B cell (primary cell): ENCODE measurements around the gene PRKAR2A. TPM values are rescaled to one million over a fixed set of nuclear protein-coding genes. Genes with fewer than 3 reads are reported as not detected.

ENCODE experiments used
- ATAC-seq: fragments of 200-7000 bp; cut with Tn5 transposase; one replicate; pipeline ENCODE4 v1.10.0; 2021; ENCODE audit warnings: low read depth, mild to moderate bottlenecking, moderate number of reproducible peaks, moderate library complexity
- CTCF ChIA-PET: fragments of 350-600 bp; sonication (Branson Sonifier 250); formaldehyde crosslinking; loops from one replicate; lab custom pipeline; 2021; ENCODE audit warnings: antibody characterized with exemption, inconsistent platforms; lab: Charles Lee
- POLR2A ChIA-PET: fragments of 350-600 bp; sonication (Branson Sonifier 250); formaldehyde crosslinking; loops from one replicate; lab custom pipeline; 2021; ENCODE audit warnings: antibody characterized with exemption; lab: Charles Lee
- DNase-seq: peaks from one replicate; pipeline ENCODE4 v3.0.0; 2013
- H2AFZ ChIP-seq: 2 replicates; pipeline ENCODE4 v1.6.1; 2012; ENCODE audit warnings: mild to moderate bottlenecking, low read depth, low read length; ENCODE audit not compliant: insufficient read depth, poor library complexity, severe bottlenecking
- H3K27ac ChIP-seq, 2 donors: 1 replicate in 1 of 2; 2 replicates in 1 of 2; pipeline ENCODE4 v1.5.1; 2012 to 2013; ENCODE audit warnings: low read length in 2 of 2, mild to moderate bottlenecking in 2 of 2, moderate library complexity in 1 of 2
- H3K27me3 ChIP-seq, 4 experiments: fragments of 200-600 bp in 1 of 4; sonication (generic) in 1 of 4; replicated peaks in 1 of 4; 1 replicate in 2 of 4; 2 replicates in 2 of 4; pipeline versions ENCODE4 v1.6.1 to v1.7.0; 2013 to 2016; ENCODE audit warnings: low read length in 3 of 4, mild to moderate bottlenecking in 2 of 4, mixed read lengths in 1 of 4, moderate library complexity in 1 of 4; ENCODE audit not compliant: insufficient read depth in 4 of 4, control insufficient read depth in 3 of 4; ENCODE audit errors: control extremely low read depth in 1 of 4
- H3K36me3 ChIP-seq, 2 experiments: replicated peaks in 1 of 2; 1 replicate in 1 of 2; 2 replicates in 1 of 2; pipeline versions ENCODE4 v1.6.1 to v1.7.1; 2013; ENCODE audit warnings: low read length in 1 of 2; ENCODE audit not compliant: insufficient read depth in 2 of 2, control insufficient read depth in 1 of 2; ENCODE audit errors: control extremely low read depth in 1 of 2, extremely low read depth in 1 of 2
- H3K4me1 ChIP-seq, 2 donors: fragments of 200-600 bp in 1 of 2; sonication (generic) in 1 of 2; 1 replicate in 1 of 2; 2 replicates in 1 of 2; pipeline versions ENCODE4 v1.5.1 to v1.6.1; 2013 to 2017; ENCODE audit warnings: low read length in 2 of 2; ENCODE audit not compliant: control insufficient read depth in 2 of 2, insufficient read depth in 2 of 2
- H3K4me2 ChIP-seq: replicated peaks from 2 replicates; pipeline ENCODE3; 2012; ENCODE audit warnings: mild to moderate bottlenecking, low read depth, low read length; ENCODE audit not compliant: poor library complexity, severe bottlenecking
- H3K4me3 ChIP-seq, 5 experiments: fragments of 200-600 bp in 1 of 5; sonication (generic) in 1 of 5; 1 replicate in 3 of 5; 2 replicates in 2 of 5; pipeline versions ENCODE4 v1.5.1 to v1.7.0; 2011 to 2016; ENCODE audit warnings: low read length in 4 of 5, mild to moderate bottlenecking in 4 of 5, low read depth in 2 of 5, control low read depth in 1 of 5, moderate library complexity in 1 of 5; ENCODE audit not compliant: insufficient read depth in 1 of 5; ENCODE audit errors: control extremely low read depth in 1 of 5, extremely low read depth in 1 of 5
- H3K79me2 ChIP-seq: fragments of 200-600 bp; sonication (generic); one replicate; pipeline ENCODE4 v1.6.0; 2016; ENCODE audit warnings: low read length; ENCODE audit not compliant: control insufficient read depth, insufficient read depth
- H3K9ac ChIP-seq: fragments of 200-600 bp; sonication (generic); 2 replicates; pipeline ENCODE4 v1.6.1; 2017; ENCODE audit warnings: mild to moderate bottlenecking, low read length, moderate library complexity
- H3K9me3 ChIP-seq, 3 donors: one replicate each; pipeline versions ENCODE4 v1.6.1 to v1.7.1; 2013; ENCODE audit warnings: low read length in 2 of 3; ENCODE audit not compliant: control insufficient read depth in 2 of 3, insufficient read depth in 1 of 3; ENCODE audit errors: control extremely low read depth in 1 of 3
- H4K20me1 ChIP-seq: 2 replicates; pipeline ENCODE4 v1.6.0; 2012; ENCODE audit warnings: mild to moderate bottlenecking, low read length; ENCODE audit not compliant: insufficient read depth, control insufficient read depth, poor library complexity, severe bottlenecking
- H3K27ac Mint-ChIP-seq: one replicate; pipeline ENCODE4 v1.8.0; 2021; ENCODE audit warnings: mixed read lengths
- H3K27me3 Mint-ChIP-seq: one replicate; pipeline ENCODE4 v1.8.0; 2021; ENCODE audit warnings: mixed read lengths
- H3K4me1 Mint-ChIP-seq: one replicate; pipeline ENCODE4 v1.8.0; 2021; ENCODE audit warnings: mixed read lengths
- H3K4me3 Mint-ChIP-seq: one replicate; pipeline ENCODE4 v1.8.0; 2021; ENCODE audit warnings: mixed read lengths
- H3K9me3 Mint-ChIP-seq: one replicate; pipeline ENCODE4 v1.8.0; 2022; ENCODE audit warnings: mixed read lengths; ENCODE audit not compliant: insufficient read depth
- CTCF ChIP-seq: fragments of 200-600 bp; IDR thresholded peaks from one replicate; pipeline ENCODE4 v1.8.0; 2022; ENCODE audit warnings: antibody characterized with exemption, mild to moderate bottlenecking
- EZH2 ChIP-seq: IDR thresholded peaks from 2 replicates; pipeline ENCODE4 v1.6.1; 2012; ENCODE audit warnings: borderline replicate concordance, low read depth, mild to moderate bottlenecking, moderate library complexity, low read length; ENCODE audit not compliant: insufficient read depth, poor library complexity, severe bottlenecking
- WGBS: methylation state at CpG from one replicate; pipeline ENCODE4 v1.1.5; 2013; ENCODE audit warnings: missing lambda C conversion rate; ENCODE audit not compliant: insufficient coverage; 5-methylcytosine and 5-hydroxymethylcytosine counted together
- intact Hi-C: fragments of 100-400 bp; cut with micrococcal nuclease; formaldehyde crosslinking; loops from one replicate; pipeline ENCODE4 v1.10.0; 2022
- polyA plus RNA-seq: library from polyadenylated mRNA; depleted of rRNA; stranded (reverse); fragments of >200 nt; gene quantifications from 2 replicates; pipeline ENCODE4 v1.2.3, GENCODE V29; 2012
- total RNA-seq, 2 donors: library from RNA; stranded (reverse); fragments of 120-200 nt in 1 of 2; gene quantifications; 1 replicate in 1 of 2; 2 replicates in 1 of 2; pipeline versions ENCODE4 v1.2.3 to v1.2.4, GENCODE V29; 2013 to 2022

Gene PRKAR2A
- total and polyA plus RNA-seq, 2 donors (not counting 1 experiment from before 2014, with no cell fraction given): 4.3 to 25.0 TPM

DNA sequence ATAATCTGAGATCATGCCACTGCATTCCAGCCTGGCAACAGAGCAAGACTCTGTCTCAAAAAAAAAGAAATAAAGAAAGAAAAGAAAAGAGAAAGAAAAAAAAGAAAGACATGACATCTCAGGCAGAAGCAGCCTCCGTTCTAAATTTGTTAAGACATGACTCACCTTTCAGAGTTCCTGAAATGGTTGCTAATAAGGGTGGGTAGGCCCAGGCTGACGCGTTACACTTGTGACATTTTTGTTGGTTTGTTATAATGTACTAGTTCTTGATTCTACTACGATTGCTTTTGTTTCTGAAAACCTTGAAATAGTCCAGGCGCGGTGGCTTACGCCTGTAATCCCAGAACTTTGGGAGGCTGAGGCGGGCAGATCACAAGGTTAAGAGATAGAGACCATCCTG is 30.0 kb upstream of the PRKAR2A start:
- Histone ChIP-seq H3K4me3 (no peak overlapping the region), H4K20me1 (no peaks in the 10 kb centered on the region), H3K27me3 (no peaks in the 10 kb centered on the region), H3K4me2 (no peak overlapping the region), H3K79me2 (no peaks in the 10 kb centered on the region), H2AFZ (no peak overlapping the region), H3K9me3 (no peaks in the 10 kb centered on the region), H3K9ac (no peak overlapping the region), H3K27ac (no peak overlapping the region), H3K4me1 (no peaks in the 10 kb centered on the region), H3K36me3 (peaks cover 0 to 1% of the 10 kb centered on the region in 2 experiments)
- intact Hi-C loops: no loop called here
- Mint-ChIP-seq H3K4me1 (peaks cover 7% of the 10 kb centered on the region), H3K27me3 (no peaks in the 10 kb centered on the region), H3K27ac (no peak overlapping the region), H3K9me3 (no peaks in the 10 kb centered on the region), H3K4me3 (no peak overlapping the region)
- WGBS: 94% methylated on average over 7 of the region's 8 CpGs
- TF ChIP-seq CTCF (no peak), EZH2 (no peak)
- CTCF ChIA-PET: no interaction called here
- ATAC-seq (no peak), DNase-seq (no peak)
- POLR2A ChIA-PET: no interaction called here

- intact Hi-C loops: no loop called here
- ATAC-seq (no peak), DNase-seq (no peak)
- H2AFZ ChIP-seq: no peak overlapping the region
- no peaks in the 10 kb centered on the region for H3K4me1 Mint-ChIP-seq
- no peaks in the 10 kb centered on the region for H3K27me3 Mint-ChIP-seq
- H3K9me3 ChIP-seq: no peaks in the 10 kb centered on the region
- H3K79me2 ChIP-seq: no peaks in the 10 kb centered on the region
- H3K4me1 ChIP-seq: no peaks in the 10 kb centered on the region
- no peak overlapping the region for H3K4me3 Mint-ChIP-seq
- H3K9me3 Mint-ChIP-seq: no peaks in the 10 kb centered on the region
- H3K27ac ChIP-seq: no peak overlapping the region
- 100% methylated on average over 1 of the region's 3 CpGs for WGBS
- H3K36me3 ChIP-seq: peaks cover 4 to 15% of the 10 kb centered on the region in 2 experiments
- no peak overlapping the region for H3K9ac ChIP-seq
- TF ChIP-seq CTCF (no peak), EZH2 (no peak)
- no peaks in the 10 kb centered on the region for H3K27me3 ChIP-seq
- no peak overlapping the region for H3K4me2 ChIP-seq
- H3K27ac Mint-ChIP-seq: no peak overlapping the region
- no peak overlapping the region for H3K4me3 ChIP-seq
- H4K20me1 ChIP-seq: no peaks in the 10 kb centered on the region
- CTCF ChIA-PET: no interaction called here
- POLR2A ChIA-PET: no interaction called here
These were observed 15.4 kb upstream of the PRKAR2A start for GRCh38 chr3:48863122-48863521.
